Measurements from ENCODE around the gene ARAP1. TPM values are rescaled to one million over a fixed set of nuclear protein-coding genes. Genes with fewer than 3 reads are reported as not detected.

The ARAP1 gene
- total RNA-seq, 1 donor from 2014 or later, result 55.2 TPM

- intact Hi-C loops (cut with DNase I), result no loop called here
- ATAC-seq, result no peak
- peak; percentile 22 for DNase-seq (ENCODE audit: missing footprints)
Measured at GRCh38 chr11:72750556-72751115, 1.6 kb downstream of the ARAP1 start.

- ATAC-seq, result no peak
- peak; percentile 50 for DNase-seq (ENCODE audit: missing footprints)
- intact Hi-C loops (cut with DNase I), result no loop called here
Measured at GRCh38 chr11:72750086-72750485, 2.1 kb downstream of the ARAP1 start.

- no peak for ATAC-seq
- peak; percentile 40 for DNase-seq (ENCODE audit: missing footprints)
- intact Hi-C loops (cut with DNase I), result no loop called here
Measured at GRCh38 chr11:72747289-72747855, 4.8 kb downstream of the ARAP1 start.

- DNase-seq (ENCODE audit: missing footprints) (no peak), ATAC-seq (no peak)
- intact Hi-C loops (cut with DNase I), result no loop called here
Measured at GRCh38 chr11:72746821-72747220, 5.4 kb downstream of the ARAP1 start.

GRCh38 chr11:72745925-72746550 is 6.2 kb downstream of the ARAP1 start:
- intact Hi-C loops (cut with DNase I), result no loop called here
- DNase-seq (ENCODE audit: missing footprints), result no peak
- ATAC-seq, result no peak

GRCh38 chr11:72745511-72745910 is 6.7 kb downstream of the ARAP1 start:
- intact Hi-C loops (cut with DNase I), result no loop called here
- ATAC-seq, result no peak
- DNase-seq (ENCODE audit: missing footprints), result no peak

- ATAC-seq, result no peak
- peak; percentile 14 for DNase-seq (ENCODE audit: missing footprints)
- intact Hi-C loops (cut with DNase I), result no loop called here
Measured at GRCh38 chr11:72744474-72744873, 7.7 kb downstream of the ARAP1 start.

- intact Hi-C loops (cut with DNase I), result no loop called here
- DNase-seq (ENCODE audit: missing footprints) (peak; percentile 52), ATAC-seq (no peak)
Measured at GRCh38 chr11:72743321-72744221, 8.6 kb downstream of the ARAP1 start.

- intact Hi-C loops (cut with DNase I), result no loop called here
- DNase-seq (ENCODE audit: missing footprints) (peak; percentile 4), ATAC-seq (no peak)
Measured at GRCh38 chr11:72742513-72743320, 9.5 kb downstream of the ARAP1 start.

GRCh38 chr11:72741849-72742512 is 10.2 kb downstream of the ARAP1 start:
- ATAC-seq (no peak), DNase-seq (ENCODE audit: missing footprints) (peak; percentile 64)
- intact Hi-C loops (cut with DNase I), result no loop called here

- intact Hi-C loops (cut with DNase I), result no loop called here
- ATAC-seq, result peak; percentile 11
- DNase-seq (ENCODE audit: missing footprints), result peak; percentile 70
Measured at GRCh38 chr11:72741429-72741833, 10.8 kb downstream of the ARAP1 start.

- no peak for ATAC-seq
- no peak for DNase-seq (ENCODE audit: missing footprints)
- intact Hi-C loops (cut with DNase I), result no loop called here
Measured at GRCh38 chr11:72740562-72741428, 11.4 kb downstream of the ARAP1 start.

- no peak for ATAC-seq
- intact Hi-C loops (cut with DNase I), result no loop called here
- no peak for DNase-seq (ENCODE audit: missing footprints)
Measured at GRCh38 chr11:72740060-72740424, 12.2 kb downstream of the ARAP1 start.

GRCh38 chr11:72739240-72740059 is 12.8 kb downstream of the ARAP1 start:
- intact Hi-C loops (cut with DNase I), result loop anchor here (5.0 kb wide), 1 partner anchor 38 kb away; no protein-coding TSS in a partner anchor
- ATAC-seq, result no peak
- DNase-seq (ENCODE audit: missing footprints), result no peak

- DNase-seq (ENCODE audit: missing footprints), result peak; percentile 85
- intact Hi-C loops (cut with DNase I), result loop anchor here (5.0 kb wide), 1 partner anchor 39 kb away; no protein-coding TSS in a partner anchor
Measured at GRCh38 chr11:72738199-72739141, 13.7 kb downstream of the ARAP1 start.

More at GRCh38 chr11:72738199-72739141, 13.7 kb downstream of the ARAP1 start:
- ATAC-seq, result peak; percentile 37

All from Right ventricle myocardium inferior (tissue), 1 donor.